ENCODE data around the gene PDZD2. TPM values are rescaled to one million over a fixed set of nuclear protein-coding genes. Genes with fewer than 3 reads are reported as not detected.

PDZD2 gene
- total and polyA plus RNA-seq, 2 experiments from 2014 or later, result 1.7 to 4.0 TPM

DNA sequence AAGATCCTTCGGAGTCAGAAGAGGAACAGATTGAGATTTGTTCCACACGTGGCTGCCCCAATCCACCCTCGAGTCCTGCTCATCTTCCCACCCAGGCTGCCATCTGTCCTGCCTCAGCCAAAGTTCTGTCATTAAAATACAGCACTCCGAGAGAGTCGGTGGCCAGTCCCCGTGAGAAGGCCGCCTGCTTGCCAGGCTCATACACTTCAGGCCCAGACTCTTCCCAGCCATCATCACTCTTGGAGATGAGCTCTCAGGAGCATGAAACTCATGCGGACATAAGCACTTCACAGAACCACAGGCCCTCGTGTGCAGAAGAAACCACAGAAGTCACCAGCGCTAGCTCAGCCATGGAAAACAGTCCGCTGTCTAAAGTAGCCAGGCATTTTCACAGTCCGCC lies 449.3 kb downstream of the PDZD2 start:
- no peak for DNase-seq (ENCODE audit: low spot score)

DNA sequence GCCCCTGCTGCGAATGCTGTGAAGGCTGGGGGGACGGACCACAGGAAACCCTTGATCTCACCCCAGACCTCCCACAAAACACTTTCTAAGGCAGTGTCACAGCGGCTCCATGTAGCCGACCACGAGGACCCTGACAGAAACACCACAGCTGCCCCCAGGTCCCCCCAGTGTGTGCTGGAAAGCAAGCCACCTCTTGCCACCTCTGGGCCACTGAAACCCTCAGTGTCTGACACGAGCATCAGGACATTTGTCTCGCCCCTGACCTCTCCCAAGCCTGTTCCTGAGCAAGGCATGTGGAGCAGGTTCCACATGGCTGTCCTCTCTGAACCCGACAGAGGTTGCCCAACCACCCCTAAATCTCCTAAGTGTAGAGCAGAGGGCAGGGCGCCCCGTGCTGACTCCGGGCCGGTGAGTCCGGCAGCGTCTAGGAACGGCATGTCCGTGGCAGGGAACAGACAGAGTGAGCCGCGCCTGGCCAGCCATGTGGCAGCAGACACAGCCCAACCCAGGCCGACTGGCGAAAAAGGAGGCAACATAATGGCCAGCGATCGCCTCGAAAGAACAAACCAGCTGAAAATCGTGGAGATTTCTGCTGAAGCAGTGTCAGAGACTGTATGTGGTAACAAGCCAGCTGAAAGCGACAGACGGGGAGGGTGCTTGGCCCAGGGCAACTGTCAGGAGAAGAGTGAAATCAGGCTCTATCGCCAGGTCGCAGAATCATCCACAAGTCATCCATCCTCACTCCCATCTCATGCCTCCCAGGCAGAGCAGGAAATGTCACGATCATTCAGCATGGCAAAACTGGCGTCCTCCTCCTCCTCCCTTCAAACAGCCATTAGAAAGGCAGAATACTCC lies 450.4 kb downstream of the PDZD2 start:
- no peaks in the 10 kb centered on the region for H3K4me1 ChIP-seq (ENCODE audit: insufficient read depth)
- H3K27ac ChIP-seq, result no peak overlapping the region
- no peaks in the 10 kb centered on the region for H3K9me2 ChIP-seq (replicated peaks; ENCODE audit: insufficient read depth)
- DNase-seq (ENCODE audit: low spot score), result no peak
- no peak overlapping the region for H3K4me2 ChIP-seq
- TF ChIP-seq, protein P1, sequence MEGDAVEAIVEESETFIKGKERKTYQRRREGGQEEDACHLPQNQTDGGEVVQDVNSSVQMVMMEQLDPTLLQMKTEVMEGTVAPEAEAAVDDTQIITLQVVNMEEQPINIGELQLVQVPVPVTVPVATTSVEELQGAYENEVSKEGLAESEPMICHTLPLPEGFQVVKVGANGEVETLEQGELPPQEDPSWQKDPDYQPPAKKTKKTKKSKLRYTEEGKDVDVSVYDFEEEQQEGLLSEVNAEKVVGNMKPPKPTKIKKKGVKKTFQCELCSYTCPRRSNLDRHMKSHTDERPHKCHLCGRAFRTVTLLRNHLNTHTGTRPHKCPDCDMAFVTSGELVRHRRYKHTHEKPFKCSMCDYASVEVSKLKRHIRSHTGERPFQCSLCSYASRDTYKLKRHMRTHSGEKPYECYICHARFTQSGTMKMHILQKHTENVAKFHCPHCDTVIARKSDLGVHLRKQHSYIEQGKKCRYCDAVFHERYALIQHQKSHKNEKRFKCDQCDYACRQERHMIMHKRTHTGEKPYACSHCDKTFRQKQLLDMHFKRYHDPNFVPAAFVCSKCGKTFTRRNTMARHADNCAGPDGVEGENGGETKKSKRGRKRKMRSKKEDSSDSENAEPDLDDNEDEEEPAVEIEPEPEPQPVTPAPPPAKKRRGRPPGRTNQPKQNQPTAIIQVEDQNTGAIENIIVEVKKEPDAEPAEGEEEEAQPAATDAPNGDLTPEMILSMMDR (IDR thresholded peaks at IDR 0.05; ENCODE audit: poor library complexity), result no peak
- TF ChIP-seq EZH2 (IDR thresholded peaks at IDR 0.05; ENCODE audit: borderline replicate concordance) (no peak), EZH2phosphoT487 (IDR thresholded peaks at IDR 0.05; ENCODE audit: low read depth, severe bottlenecking, unreplicated experiment) (no peak)
- no peak overlapping the region for H2AFZ ChIP-seq
- H3K36me3 ChIP-seq (replicated peaks; ENCODE audit: insufficient read depth, low read depth), result no peaks in the 10 kb centered on the region
- no peaks in the 10 kb centered on the region for H4K20me1 ChIP-seq (ENCODE audit: insufficient read depth, poor library complexity, severe bottlenecking)
- H3K27me3 ChIP-seq, result no peaks in the 10 kb centered on the region
- no peaks in the 10 kb centered on the region for H3K79me2 ChIP-seq
- 90% methylated on average over 30 of the region's 30 CpGs for WGBS (ENCODE audit: low lambda C conversion rate, missing lambda C conversion rate)
- H3K4me3 ChIP-seq, result no peak overlapping the region
- H3K9me3 ChIP-seq (ENCODE audit: low read depth), result no peaks in the 10 kb centered on the region

More for the DNA sequence above, 449.3 kb downstream of the PDZD2 start:
- Histone ChIP-seq H3K27ac (no peak overlapping the region), H3K4me2 (no peak overlapping the region), H2AFZ (no peak overlapping the region), H4K20me1 (ENCODE audit: insufficient read depth, poor library complexity, severe bottlenecking) (no peaks in the 10 kb centered on the region), H3K36me3 (replicated peaks; ENCODE audit: insufficient read depth, low read depth) (no peaks in the 10 kb centered on the region), H3K4me1 (ENCODE audit: insufficient read depth) (no peaks in the 10 kb centered on the region), H3K27me3 (no peaks in the 10 kb centered on the region), H3K9me3 (ENCODE audit: low read depth) (no peaks in the 10 kb centered on the region), H3K79me2 (no peaks in the 10 kb centered on the region), H3K9me2 (replicated peaks; ENCODE audit: insufficient read depth) (no peaks in the 10 kb centered on the region), H3K4me3 (no peak overlapping the region)
- WGBS (ENCODE audit: low lambda C conversion rate, missing lambda C conversion rate), result 94% methylated on average over 12 of the region's 12 CpGs
- TF ChIP-seq EZH2 (IDR thresholded peaks at IDR 0.05; ENCODE audit: borderline replicate concordance) (no peak), EZH2phosphoT487 (IDR thresholded peaks at IDR 0.05; ENCODE audit: low read depth, severe bottlenecking, unreplicated experiment) (no peak)
- TF ChIP-seq, protein P1 (IDR thresholded peaks at IDR 0.05; ENCODE audit: poor library complexity), result no peak

DNA sequence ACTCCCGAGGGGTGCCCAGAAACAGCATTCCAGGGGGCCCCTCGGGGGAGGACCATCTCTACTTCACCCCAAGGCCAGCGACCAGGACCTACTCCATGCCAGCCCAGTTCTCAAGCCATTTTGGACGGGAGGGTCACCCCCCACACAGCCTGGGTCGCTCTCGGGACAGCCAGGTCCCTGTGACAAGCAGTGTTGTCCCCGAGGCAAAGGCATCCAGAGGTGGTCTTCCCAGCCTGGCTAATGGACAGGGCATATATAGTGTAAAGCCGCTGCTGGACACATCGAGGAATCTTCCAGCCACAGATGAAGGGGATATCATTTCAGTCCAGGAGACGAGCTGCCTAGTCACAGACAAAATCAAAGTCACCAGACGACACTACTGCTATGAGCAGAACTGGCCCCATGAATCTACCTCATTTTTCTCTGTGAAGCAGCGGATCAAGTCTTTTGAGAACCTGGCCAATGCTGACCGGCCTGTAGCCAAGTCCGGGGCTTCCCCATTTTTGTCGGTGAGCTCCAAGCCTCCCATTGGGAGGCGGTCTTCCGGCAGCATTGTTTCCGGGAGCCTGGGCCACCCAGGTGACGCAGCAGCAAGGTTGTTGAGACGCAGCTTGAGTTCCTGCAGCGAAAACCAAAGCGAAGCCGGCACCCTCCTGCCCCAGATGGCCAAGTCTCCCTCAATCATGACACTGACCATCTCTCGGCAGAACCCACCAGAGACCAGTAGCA lies 451.3 kb downstream of the PDZD2 start:
- H3K9me2 ChIP-seq (replicated peaks; ENCODE audit: insufficient read depth), result no peaks in the 10 kb centered on the region
- H3K27me3 ChIP-seq, result no peaks in the 10 kb centered on the region
- no peaks in the 10 kb centered on the region for H4K20me1 ChIP-seq (ENCODE audit: insufficient read depth, poor library complexity, severe bottlenecking)
- no peak overlapping the region for H3K4me2 ChIP-seq
- no peak for DNase-seq (ENCODE audit: low spot score)
- H3K27ac ChIP-seq, result no peak overlapping the region
- H3K4me3 ChIP-seq, result no peak overlapping the region
- WGBS (ENCODE audit: low lambda C conversion rate, missing lambda C conversion rate), result 94% methylated on average over 24 of the region's 24 CpGs
- H3K36me3 ChIP-seq (replicated peaks; ENCODE audit: insufficient read depth, low read depth), result no peaks in the 10 kb centered on the region
- no peaks in the 10 kb centered on the region for H3K79me2 ChIP-seq
- no peak overlapping the region for H2AFZ ChIP-seq
- no peaks in the 10 kb centered on the region for H3K4me1 ChIP-seq (ENCODE audit: insufficient read depth)
- TF ChIP-seq EZH2phosphoT487 (IDR thresholded peaks at IDR 0.05; ENCODE audit: low read depth, severe bottlenecking, unreplicated experiment) (no peak), EZH2 (IDR thresholded peaks at IDR 0.05; ENCODE audit: borderline replicate concordance) (no peak)
- TF ChIP-seq, protein P1 (IDR thresholded peaks at IDR 0.05; ENCODE audit: poor library complexity), result no peak
- no peaks in the 10 kb centered on the region for H3K9me3 ChIP-seq (ENCODE audit: low read depth)

Data from hepatocyte (in vitro differentiated cells).